ENCODE data around the gene ZFAND6. TPM values are rescaled to one million over a fixed set of nuclear protein-coding genes. Genes with fewer than 3 reads are reported as not detected.

The ZFAND6 gene
- total RNA-seq, 1 experiment from 2014 or later: 89.7 TPM

GRCh38 chr15:80159301-80159700 is 99.8 kb downstream of the ZFAND6 start:
- Histone ChIP-seq H3K18ac (ENCODE audit: insufficient read length, low read depth, low read length) (no peak overlapping the region), H3K9me3 (ENCODE audit: control insufficient read depth, low read depth, low read length) (no peaks in the 10 kb centered on the region), H2AK5ac (ENCODE audit: insufficient read length, low read length) (no peak overlapping the region), H4K20me1 (ENCODE audit: control insufficient read depth, insufficient read depth, insufficient read length) (no peaks in the 10 kb centered on the region), H2BK120ac (ENCODE audit: low read depth, low read length, poor library complexity, severe bottlenecking) (no peak overlapping the region), H3K23ac (ENCODE audit: insufficient read length, low read depth, low read length) (no peak overlapping the region), H2BK12ac (ENCODE audit: insufficient read length, low read depth, low read length) (no peak overlapping the region), H3K79me1 (ENCODE audit: insufficient read depth, low read depth, low read length, poor library complexity, severe bottlenecking) (no peaks in the 10 kb centered on the region), H4K8ac (replicated peaks; ENCODE audit: insufficient read length, low read depth, low read length) (no peak overlapping the region), H3K56ac (ENCODE audit: insufficient read length, low read depth, low read length) (no peak overlapping the region), H2BK20ac (ENCODE audit: low read depth, low read length, poor library complexity, severe bottlenecking) (no peak overlapping the region), H3K4ac (ENCODE audit: low read depth, low read length) (no peak overlapping the region), H2BK15ac (ENCODE audit: low read depth, low read length) (no peak overlapping the region), H3K79me2 (ENCODE audit: insufficient read depth, low read length) (no peaks in the 10 kb centered on the region; the same call in 1 of the 2 replicates), H2BK5ac (ENCODE audit: insufficient read length, low read length) (no peak overlapping the region), H4K5ac (ENCODE audit: insufficient read length, low read depth, low read length) (no peak overlapping the region), H3T11ph (ENCODE audit: low read length) (no peak overlapping the region), H3K4me2 (ENCODE audit: insufficient read depth, insufficient read length, low read length) (no peak overlapping the region), H3K27me3 (ENCODE audit: insufficient read depth, low read length) (no peaks in the 10 kb centered on the region), H3K23me2 (ENCODE audit: insufficient read length, low read depth, low read length, poor library complexity, severe bottlenecking) (no peaks in the 10 kb centered on the region), H2AFZ (ENCODE audit: low read length) (no peak overlapping the region), H3K27ac (ENCODE audit: insufficient read length, low read depth, low read length) (no peak overlapping the region), H3K4me1 (ENCODE audit: insufficient read depth, low read length) (no peaks in the 10 kb centered on the region), H4K91ac (ENCODE audit: insufficient read length, low read depth, low read length) (no peak overlapping the region), H3K14ac (ENCODE audit: insufficient read depth, low read length) (no peak overlapping the region), H3K9ac (ENCODE audit: extremely low read depth, insufficient read length, low read length) (no peak overlapping the region)
- Mint-ChIP-seq H3K27ac (no peak overlapping the region; a peak in 3 of 7 replicates), H3K4me3 (no peak overlapping the region), H3K36me3 (ENCODE audit: insufficient read depth in 1 of 3, low read depth in 3 of 3) (peaks cover 11 to 36% (median 13%) of the 10 kb centered on the region in 3 experiments), H3K9me3 (no peaks in the 10 kb centered on the region), H3K27me3 (ENCODE audit: low read depth) (no peaks in the 10 kb centered on the region), H3K4me1 (peaks cover 6 to 9% of the 10 kb centered on the region in 2 experiments; a peak in 3 of 4 replicates)
- no CpG with 5 or more reads among the region's 5 CpGs for WGBS (ENCODE audit: extremely low coverage, insufficient read length, low lambda C conversion rate)
- no peak for TF ChIP-seq CTCF (conservative IDR thresholded peaks at IDR 0.05)
- no peak for DNase-seq

Measured in H9 (cell line).